HEK293 (cell line): ENCODE measurements around the gene FCHSD1.
A peak's percentile ranks its signal among the peaks of the same experiment; 100 is the strongest.

Source experiments
- CTCF ChIA-PET: fragments of 350-600 bp; formaldehyde crosslinking; extraction: SDS; loops from one replicate; lab custom pipeline; 2021; ENCODE audit warnings: antibody characterized with exemption; lab: Yijun Ruan, JAX
- POLR2A ChIA-PET: fragments of 300-600 bp; formaldehyde crosslinking; extraction: SDS; loops from one replicate; lab custom pipeline; 2020; ENCODE audit warnings: antibody characterized with exemption, inconsistent platforms; lab: Yijun Ruan, JAX
- H3K27ac ChIP-seq: fragments of 200-500 bp; sonication (Bioruptor generic); 2 replicates; pipeline ENCODE4 v1.5.1; 2014; ENCODE audit warnings: low read depth, low read length, control low read depth, inconsistent platforms; ENCODE audit errors: extremely low read depth
- H3K36me3 ChIP-seq, 2 experiments: fragments of 200-500 bp in 1 of 2; sonication (Bioruptor generic) in 1 of 2; 1 replicate in 1 of 2; 2 replicates in 1 of 2; pipeline ENCODE4 v1.5.1; 2014 to 2017; ENCODE audit warnings: inconsistent platforms in 2 of 2, low read length in 2 of 2; ENCODE audit not compliant: control insufficient read depth in 2 of 2, insufficient read depth in 1 of 2
- H3K4me1 ChIP-seq: fragments of 200-500 bp; sonication (Bioruptor generic); 2 replicates; pipeline ENCODE4 v1.5.1; 2014; ENCODE audit warnings: mild to moderate bottlenecking, low read length, inconsistent platforms; ENCODE audit not compliant: control insufficient read depth, insufficient read depth
- H3K4me3 ChIP-seq: 2 replicates; pipeline ENCODE4 v1.5.1; 2011; ENCODE audit warnings: low read depth, mild to moderate bottlenecking, control low read depth, low read length, moderate library complexity
- H3K9me3 ChIP-seq: fragments of 200-500 bp; sonication (Bioruptor generic); 2 replicates; pipeline ENCODE4 v1.5.1; 2014; ENCODE audit warnings: low read depth, low read length, inconsistent platforms; ENCODE audit not compliant: control insufficient read depth, insufficient read depth
- EGR2 ChIP-seq: fragments of 450-650 bp; formaldehyde crosslinking; IDR thresholded peaks from 2 replicates; pipeline ENCODE4 v1.5.1; 2016; ENCODE audit warnings: low read depth, missing biosample characterization, missing genetic modification characterization
- GLIS1 ChIP-seq: fragments of 450-650 bp; formaldehyde crosslinking; IDR thresholded peaks from 2 replicates; pipeline ENCODE4 v1.5.1; 2016; ENCODE audit warnings: missing biosample characterization, missing genetic modification characterization
- SP2 ChIP-seq: fragments of 450-650 bp; formaldehyde crosslinking; IDR thresholded peaks from 2 replicates; pipeline ENCODE4 v1.5.1; 2016; ENCODE audit warnings: missing biosample characterization, missing genetic modification characterization
- SP3 ChIP-seq: fragments of 450-650 bp; formaldehyde crosslinking; IDR thresholded peaks from 2 replicates; pipeline ENCODE4 v1.5.1; 2016; ENCODE audit warnings: missing biosample characterization, missing genetic modification characterization
- ZFHX2 ChIP-seq: fragments of 450-650 bp; formaldehyde crosslinking; conservative IDR thresholded peaks from 2 replicates; pipeline ENCODE4 v1.5.1; 2016; ENCODE audit warnings: missing biosample characterization, missing genetic modification characterization
- ZNF155 ChIP-seq: fragments of 450-650 bp; formaldehyde crosslinking; IDR thresholded peaks from 2 replicates; pipeline ENCODE4 v1.5.1; 2016; ENCODE audit warnings: missing biosample characterization, missing genetic modification characterization
- ZNF248 ChIP-seq: fragments of 450-650 bp; formaldehyde crosslinking; IDR thresholded peaks from 2 replicates; pipeline ENCODE4 v1.5.1; 2017; ENCODE audit warnings: missing biosample characterization, missing genetic modification characterization
- ZNF514 ChIP-seq: fragments of 450-650 bp; formaldehyde crosslinking; IDR thresholded peaks from 2 replicates; pipeline ENCODE4 v1.5.1; 2016; ENCODE audit warnings: missing biosample characterization, missing genetic modification characterization
- ZNF768 ChIP-seq: fragments of 450-650 bp; formaldehyde crosslinking; IDR thresholded peaks from 2 replicates; pipeline ENCODE4 v1.5.1; 2018; ENCODE audit warnings: missing biosample characterization, mild to moderate bottlenecking, missing genetic modification characterization
- TF ChIP-seq, protein P1 (sequence below): fragments of 450-650 bp; formaldehyde crosslinking; IDR thresholded peaks from 2 replicates; pipeline ENCODE4 v1.5.1; 2017; ENCODE audit warnings: missing biosample characterization, missing genetic modification characterization
- TF ChIP-seq, protein P2 (sequence below): fragments of 450-650 bp; formaldehyde crosslinking; IDR thresholded peaks from 2 replicates; pipeline ENCODE4 v1.5.1; 2016; ENCODE audit warnings: missing biosample characterization, missing genetic modification characterization
- TF ChIP-seq, protein P3 (sequence below): fragments of 450-650 bp; formaldehyde crosslinking; IDR thresholded peaks from 2 replicates; pipeline ENCODE4 v1.5.1; 2017; ENCODE audit warnings: missing biosample characterization, mild to moderate bottlenecking, missing genetic modification characterization, moderate library complexity
- TF ChIP-seq, protein P4 (sequence below): fragments of 450-650 bp; formaldehyde crosslinking; IDR thresholded peaks from 2 replicates; pipeline ENCODE4 v1.5.1; 2016; ENCODE audit warnings: missing biosample characterization, missing genetic modification characterization, low read depth

FCHSD1 gene

DNA sequence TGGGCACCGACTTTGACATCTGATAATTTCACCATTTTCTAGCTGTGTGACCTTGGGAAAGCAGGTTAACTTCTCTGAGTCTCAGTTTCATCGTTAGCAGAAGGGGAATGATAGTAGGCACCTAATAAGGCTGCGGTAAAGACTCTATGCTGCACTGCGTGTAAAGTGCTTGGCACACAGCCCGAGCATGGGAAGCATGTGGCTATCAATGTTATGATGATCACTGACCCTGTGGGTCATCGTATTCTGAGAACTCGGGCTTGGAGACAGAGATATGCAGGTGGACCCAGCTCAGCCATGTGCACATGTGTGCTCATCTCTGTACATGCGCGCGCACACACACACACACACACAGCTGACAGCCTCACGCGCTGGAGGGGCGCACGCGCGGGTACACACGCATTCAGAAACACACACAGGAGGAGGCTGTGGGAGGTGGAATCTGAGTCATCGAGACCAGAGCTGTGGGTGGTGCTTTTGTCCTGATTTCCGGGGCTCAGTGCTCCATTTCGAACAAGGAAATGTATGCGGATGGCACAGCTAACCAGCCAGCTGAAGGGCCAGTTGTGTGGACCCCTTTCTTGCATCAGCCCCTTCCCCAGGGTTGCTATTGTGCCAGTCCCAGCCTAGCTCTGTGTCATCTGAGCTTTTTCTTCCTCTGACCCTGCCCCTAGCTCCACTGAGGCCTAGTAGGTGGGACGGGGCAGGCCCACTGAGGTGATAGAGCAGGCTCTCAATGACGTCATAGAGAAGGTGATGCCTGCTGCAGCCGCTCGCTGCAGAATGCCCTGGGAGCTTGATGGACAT is 41.9 kb upstream of the FCHSD1 start:
- Histone ChIP-seq H3K4me1 (no peaks in the 10 kb centered on the region), H3K36me3 (no peaks in the 10 kb centered on the region), H3K9me3 (no peaks in the 10 kb centered on the region), H3K27ac (no peak overlapping the region), H3K4me3 (no peak overlapping the region)
- TF ChIP-seq EGR2 (peak; percentile 86), GLIS1 (tag by site-specific recombination) (peak; percentile 60; the same call in 1 of the 2 replicates), ZNF768 (tag by site-specific recombination) (peak; percentile 81; the same call in 1 of the 2 replicates), ZFHX2 (tag by site-specific recombination) (peak; percentile 94), ZNF248 (tag by site-specific recombination) (no peak), ZNF155 (tag by site-specific recombination) (no peak)
- TF ChIP-seq, protein P1, sequence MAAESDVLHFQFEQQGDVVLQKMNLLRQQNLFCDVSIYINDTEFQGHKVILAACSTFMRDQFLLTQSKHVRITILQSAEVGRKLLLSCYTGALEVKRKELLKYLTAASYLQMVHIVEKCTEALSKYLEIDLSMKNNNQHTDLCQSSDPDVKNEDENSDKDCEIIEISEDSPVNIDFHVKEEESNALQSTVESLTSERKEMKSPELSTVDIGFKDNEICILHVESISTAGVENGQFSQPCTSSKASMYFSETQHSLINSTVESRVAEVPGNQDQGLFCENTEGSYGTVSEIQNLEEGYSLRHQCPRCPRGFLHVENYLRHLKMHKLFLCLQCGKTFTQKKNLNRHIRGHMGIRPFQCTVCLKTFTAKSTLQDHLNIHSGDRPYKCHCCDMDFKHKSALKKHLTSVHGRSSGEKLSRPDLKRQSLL (tag by site-specific recombination): peak; percentile 47; the same call in 1 of the 2 replicates
- TF ChIP-seq, protein P2, sequence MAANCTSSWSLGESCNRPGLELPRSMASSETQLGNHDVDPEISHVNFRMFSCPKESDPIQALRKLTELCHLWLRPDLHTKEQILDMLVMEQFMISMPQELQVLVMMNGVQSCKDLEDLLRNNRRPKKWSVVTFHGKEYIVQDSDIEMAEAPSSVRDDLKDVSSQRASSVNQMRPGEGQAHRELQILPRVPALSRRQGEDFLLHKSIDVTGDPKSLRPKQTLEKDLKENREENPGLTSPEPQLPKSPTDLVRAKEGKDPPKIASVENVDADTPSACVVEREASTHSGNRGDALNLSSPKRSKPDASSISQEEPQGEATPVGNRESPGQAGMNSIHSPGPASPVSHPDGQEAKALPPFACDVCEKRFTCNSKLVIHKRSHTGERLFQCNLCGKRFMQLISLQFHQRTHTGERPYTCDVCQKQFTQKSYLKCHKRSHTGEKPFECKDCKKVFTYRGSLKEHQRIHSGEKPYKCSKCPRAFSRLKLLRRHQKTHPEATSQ (tag by site-specific recombination): no peak
- TF ChIP-seq, protein P3, sequence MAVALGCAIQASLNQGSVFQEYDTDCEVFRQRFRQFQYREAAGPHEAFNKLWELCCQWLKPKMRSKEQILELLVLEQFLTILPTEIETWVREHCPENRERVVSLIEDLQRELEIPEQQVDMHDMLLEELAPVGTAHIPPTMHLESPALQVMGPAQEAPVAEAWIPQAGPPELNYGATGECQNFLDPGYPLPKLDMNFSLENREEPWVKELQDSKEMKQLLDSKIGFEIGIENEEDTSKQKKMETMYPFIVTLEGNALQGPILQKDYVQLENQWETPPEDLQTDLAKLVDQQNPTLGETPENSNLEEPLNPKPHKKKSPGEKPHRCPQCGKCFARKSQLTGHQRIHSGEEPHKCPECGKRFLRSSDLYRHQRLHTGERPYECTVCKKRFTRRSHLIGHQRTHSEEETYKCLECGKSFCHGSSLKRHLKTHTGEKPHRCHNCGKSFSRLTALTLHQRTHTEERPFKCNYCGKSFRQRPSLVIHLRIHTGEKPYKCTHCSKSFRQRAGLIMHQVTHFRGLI: no peak
- TF ChIP-seq, protein P4, sequence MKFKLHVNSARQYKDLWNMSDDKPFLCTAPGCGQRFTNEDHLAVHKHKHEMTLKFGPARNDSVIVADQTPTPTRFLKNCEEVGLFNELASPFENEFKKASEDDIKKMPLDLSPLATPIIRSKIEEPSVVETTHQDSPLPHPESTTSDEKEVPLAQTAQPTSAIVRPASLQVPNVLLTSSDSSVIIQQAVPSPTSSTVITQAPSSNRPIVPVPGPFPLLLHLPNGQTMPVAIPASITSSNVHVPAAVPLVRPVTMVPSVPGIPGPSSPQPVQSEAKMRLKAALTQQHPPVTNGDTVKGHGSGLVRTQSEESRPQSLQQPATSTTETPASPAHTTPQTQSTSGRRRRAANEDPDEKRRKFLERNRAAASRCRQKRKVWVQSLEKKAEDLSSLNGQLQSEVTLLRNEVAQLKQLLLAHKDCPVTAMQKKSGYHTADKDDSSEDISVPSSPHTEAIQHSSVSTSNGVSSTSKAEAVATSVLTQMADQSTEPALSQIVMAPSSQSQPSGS (tag by site-specific recombination): peak; percentile 45; the same call in 1 of the 2 replicates
- CTCF ChIA-PET: interaction anchor here (0.5 to 7.8 kb wide), 35 partner anchors 10 to 1013 kb away, joined by 3 to 158 read pairs (median 5); partner anchors contain the start of genes ARAP3, GNPDA1, PCDH1 and PCDH12
- POLR2A ChIA-PET: interaction anchor here (2.1 kb wide), 1 partner anchor 186 kb away, joined by 9 read pairs; the partner anchor contains the start of gene PCDH1

DNA sequence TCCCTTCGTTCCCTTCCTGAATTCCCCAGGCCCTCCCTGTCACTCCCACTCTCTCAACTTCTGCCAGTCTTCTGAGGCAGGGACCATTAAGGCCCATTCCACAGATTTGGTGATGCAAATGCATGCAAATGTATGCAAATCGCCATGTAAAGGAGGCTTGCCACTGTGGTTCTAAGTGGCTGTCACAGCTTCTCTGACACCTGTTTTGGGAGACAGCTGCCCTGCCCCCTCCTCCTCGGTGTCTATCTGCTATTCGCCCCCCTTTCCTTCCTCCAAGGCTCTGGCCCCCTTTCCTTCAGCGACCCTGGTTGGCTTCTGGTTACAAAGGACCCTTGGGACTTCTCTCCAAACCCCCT is 41.3 kb upstream of the FCHSD1 start:
- H3K4me1 ChIP-seq: no peaks in the 10 kb centered on the region
- TF ChIP-seq ZNF514: no peak
- peak; percentile 9; the same call in 1 of the 2 replicates for TF ChIP-seq SP3 (tag by site-specific recombination)
- TF ChIP-seq SP2 (tag by site-specific recombination): peak; percentile 23; the same call in 1 of the 2 replicates
- POLR2A ChIA-PET: interaction anchor here (1.1 to 2.1 kb wide), 3 partner anchors 11 to 268 kb away, joined by 4 to 9 read pairs (median 8); partner anchors contain the start of genes ARAP3 and PCDH1
- CTCF ChIA-PET: interaction anchor here (0.5 to 7.8 kb wide), 56 partner anchors 8 to 1014 kb away, joined by 3 to 158 read pairs (median 5); partner anchors contain the start of genes ARAP3, GNPDA1, PCDH1 and PCDH12
- H3K4me3 ChIP-seq: no peak overlapping the region
- H3K27ac ChIP-seq: no peak overlapping the region
- no peaks in the 10 kb centered on the region for H3K36me3 ChIP-seq
- no peaks in the 10 kb centered on the region for H3K9me3 ChIP-seq
